Activated CD4-positive, alpha-beta T cell treated with anti-CD3 and anti-CD28 coated beads, Interleukin-2, amount 10 ng/mL, durations not matched to agents 24 days and 14 days (primary cell): Measurements from ENCODE around the gene ATF3. TPM values are rescaled to one million over a fixed set of nuclear protein-coding genes. Genes with fewer than 3 reads are reported as not detected.
"Not testable (repeated sequence)": the region's sequence is repeated elsewhere in the genome, so short reads cannot be mapped to it uniquely, and the experiment has no call there.

Source experiments
- DNase-seq: peaks from one replicate; pipeline ENCODE4 v3.0.0; 2022
- H3K27ac Mint-ChIP-seq: one replicate; pipeline ENCODE4 v1.8.0; 2022; ENCODE audit warnings: mild to moderate bottlenecking, mixed read lengths
- H3K27me3 Mint-ChIP-seq: one replicate; pipeline ENCODE4 v1.8.0; 2022; ENCODE audit warnings: mixed read lengths
- H3K36me3 Mint-ChIP-seq: one replicate; pipeline ENCODE4 v1.8.0; 2022; ENCODE audit warnings: low read depth, mild to moderate bottlenecking, mixed read lengths
- H3K4me1 Mint-ChIP-seq: one replicate; pipeline ENCODE4 v1.8.0; 2021; ENCODE audit warnings: mixed read lengths
- H3K4me3 Mint-ChIP-seq: one replicate; pipeline ENCODE4 v1.8.0; 2022; ENCODE audit warnings: mild to moderate bottlenecking, moderate library complexity, mixed read lengths
- H3K9me3 Mint-ChIP-seq: one replicate; pipeline ENCODE4 v1.8.0; 2021; ENCODE audit warnings: mixed read lengths
- intact Hi-C: fragments of 100-400 bp; cut with micrococcal nuclease; formaldehyde crosslinking; loops from one replicate; pipeline ENCODE4 v1.15.1; 2023
- total RNA-seq: library from RNA; stranded (reverse); gene quantifications from 2 replicates; pipeline ENCODE4 v1.2.3, GENCODE V29; 2022

Gene ATF3
- total RNA-seq, 1 donor from 2014 or later: 21.2 TPM

DNA sequence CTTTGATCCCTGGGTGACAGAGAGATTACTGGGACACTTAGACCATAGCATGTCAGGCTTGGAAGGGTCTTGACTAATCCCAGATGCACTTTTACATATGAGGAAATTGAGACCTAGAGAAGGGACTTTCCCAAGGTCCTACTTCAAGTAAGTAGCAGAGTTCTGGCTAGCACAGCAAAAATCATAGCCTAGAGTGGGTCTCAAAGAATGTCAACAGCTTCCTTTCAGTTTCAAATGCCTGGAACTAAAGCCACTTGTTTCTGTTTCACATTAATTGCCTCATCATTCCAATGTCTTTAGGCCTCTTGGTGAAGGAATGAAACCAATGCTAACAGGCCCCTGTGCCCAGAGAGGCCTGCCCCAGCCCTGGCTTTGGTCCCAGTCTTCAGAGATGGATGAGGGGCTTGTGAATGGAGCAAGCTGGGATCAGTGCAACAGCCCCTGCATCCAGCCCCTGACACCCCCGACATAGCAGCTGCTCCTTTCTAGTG, 26.6 kb downstream of the ATF3 start:
- H3K36me3 Mint-ChIP-seq: peaks cover 2% of the 10 kb centered on the region
- peak; percentile 74 for DNase-seq
- H3K27me3 Mint-ChIP-seq: peaks cover 8% of the 10 kb centered on the region
- H3K4me3 Mint-ChIP-seq: no peak overlapping the region
- peaks cover 6% of the 10 kb centered on the region for H3K9me3 Mint-ChIP-seq
- peak overlapping the region; percentile 29 for H3K27ac Mint-ChIP-seq
- intact Hi-C loops: no loop called here
- H3K4me1 Mint-ChIP-seq: peaks cover 26% of the 10 kb centered on the region

DNA sequence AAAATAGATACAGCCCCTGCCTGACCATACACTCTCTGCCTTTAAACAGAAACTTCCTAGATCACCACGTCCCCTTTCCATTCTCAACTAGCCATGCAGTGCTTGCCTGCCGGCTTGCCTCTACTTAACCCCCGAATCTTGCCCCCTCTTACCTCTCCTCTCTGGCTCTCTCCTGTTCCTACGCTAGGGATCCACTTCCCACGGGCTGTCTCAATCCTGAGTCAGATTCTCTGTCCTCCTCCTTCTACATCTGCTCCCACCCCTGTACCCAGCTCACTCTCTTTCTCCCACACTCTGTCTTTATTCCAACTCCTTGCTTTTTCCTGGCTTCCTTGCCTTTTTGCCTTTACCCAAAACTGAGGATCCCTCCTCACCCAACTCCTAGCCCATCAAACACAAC, 29.3 kb downstream of the ATF3 start:
- Mint-ChIP-seq H3K27me3 (peaks cover 18% of the 10 kb centered on the region), H3K36me3 (peaks cover 2% of the 10 kb centered on the region), H3K4me1 (peaks cover 26% of the 10 kb centered on the region), H3K27ac (no peak overlapping the region), H3K4me3 (no peak overlapping the region), H3K9me3 (peaks cover 17% of the 10 kb centered on the region)
- intact Hi-C loops: no loop called here
- no peak for DNase-seq

DNA sequence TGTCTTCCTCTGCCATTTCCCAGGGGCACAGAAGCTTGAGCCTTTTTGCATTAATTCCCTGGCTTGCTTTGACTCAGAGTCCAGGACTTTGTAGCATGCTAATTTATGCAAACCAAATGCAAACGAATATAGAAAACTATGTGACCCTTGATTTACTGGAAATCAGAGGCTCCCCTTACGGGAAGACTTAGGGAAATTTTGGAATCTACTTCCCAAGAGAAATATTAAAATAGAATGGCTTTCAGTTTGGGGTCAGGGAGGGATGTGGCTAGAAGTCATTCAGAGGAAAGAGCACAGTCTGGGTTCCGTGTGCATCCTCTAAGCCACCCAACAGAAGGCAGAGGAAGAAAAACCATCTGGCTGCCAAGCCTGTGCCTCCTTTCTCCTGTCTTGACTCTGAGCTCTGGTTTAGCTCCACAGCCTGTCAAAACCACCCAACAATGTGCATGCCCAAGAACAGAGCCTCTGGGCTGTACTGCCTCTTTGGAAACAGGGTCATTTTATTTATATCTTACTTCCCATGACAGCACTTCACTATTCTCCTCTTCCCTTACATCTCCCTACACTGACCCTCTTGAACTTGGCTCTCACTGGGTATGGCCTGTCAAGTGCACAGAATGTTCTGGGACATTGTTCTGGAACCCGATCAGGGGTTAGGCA, 30.1 kb downstream of the ATF3 start:
- Mint-ChIP-seq H3K4me3 (no peak overlapping the region), H3K4me1 (peaks cover 26% of the 10 kb centered on the region), H3K9me3 (peaks cover 17% of the 10 kb centered on the region), H3K36me3 (peaks cover 2% of the 10 kb centered on the region), H3K27me3 (peaks cover 18% of the 10 kb centered on the region), H3K27ac (no peak overlapping the region)
- intact Hi-C loops: no loop called here
- DNase-seq: no peak

DNA sequence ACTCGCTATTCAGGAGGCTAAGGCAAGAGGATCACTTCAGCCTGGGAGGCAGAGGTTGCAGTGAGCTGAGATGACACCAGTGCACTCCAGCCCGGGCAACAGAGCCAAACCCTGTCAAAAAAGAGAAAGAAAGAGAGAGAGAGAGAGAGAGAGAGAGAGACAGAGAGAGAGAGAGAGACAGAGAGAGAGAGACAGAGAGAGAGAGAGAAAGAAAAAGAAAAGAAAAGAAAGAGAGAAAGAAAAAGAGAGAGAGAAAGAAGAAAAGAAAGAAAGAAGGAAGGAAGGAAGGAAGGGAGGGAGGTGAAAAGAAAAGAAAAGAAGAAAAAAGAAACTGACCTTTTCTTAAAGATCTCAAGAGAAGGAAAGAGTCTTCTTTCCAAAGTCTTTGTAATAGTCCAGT, 31.0 kb downstream of the ATF3 start:
- H3K9me3 Mint-ChIP-seq: peaks cover 13% of the 10 kb centered on the region
- peaks cover 18% of the 10 kb centered on the region for H3K27me3 Mint-ChIP-seq
- DNase-seq, intact Hi-C loops, H3K36me3 Mint-ChIP-seq, H3K27ac Mint-ChIP-seq, H3K4me3 Mint-ChIP-seq: not testable (repeated sequence)
- peaks cover 26% of the 10 kb centered on the region for H3K4me1 Mint-ChIP-seq

DNA sequence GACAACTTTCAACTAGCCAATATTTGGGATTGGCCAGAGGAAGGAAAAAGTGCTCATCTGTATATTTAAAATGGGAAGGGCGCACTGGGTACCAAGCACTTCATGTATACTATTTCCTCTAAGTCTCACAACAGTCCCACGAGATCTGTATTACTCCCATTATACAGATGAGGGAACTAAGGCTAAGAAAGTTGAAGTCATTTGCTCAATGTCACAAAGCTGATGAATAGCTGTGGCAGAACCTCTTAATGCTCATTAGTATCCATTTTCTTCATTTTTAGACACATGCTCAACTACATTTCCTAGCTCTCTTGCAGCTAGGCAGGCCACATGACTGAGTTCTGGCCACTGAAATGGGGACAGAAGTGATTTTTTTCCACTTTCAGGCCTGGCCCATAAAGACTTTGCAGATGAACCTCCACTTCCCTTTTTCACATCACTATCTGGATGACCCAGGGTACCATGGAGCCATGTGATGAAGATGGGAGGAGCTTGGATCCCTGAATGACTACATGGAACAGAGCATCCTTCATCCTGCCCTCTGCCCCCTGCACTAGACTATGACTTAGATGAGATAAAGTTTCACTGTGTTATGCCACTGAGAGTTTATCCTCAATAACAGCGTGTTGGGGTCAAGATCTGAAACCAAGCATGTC, 31.8 kb downstream of the ATF3 start:
- peaks cover 13% of the 10 kb centered on the region for H3K9me3 Mint-ChIP-seq
- no peak overlapping the region for H3K4me3 Mint-ChIP-seq
- H3K27me3 Mint-ChIP-seq: peaks cover 20% of the 10 kb centered on the region
- no peak for DNase-seq
- intact Hi-C loops: no loop called here
- no peak overlapping the region for H3K27ac Mint-ChIP-seq
- peaks cover 20% of the 10 kb centered on the region for H3K4me1 Mint-ChIP-seq
- no peaks in the 10 kb centered on the region for H3K36me3 Mint-ChIP-seq

DNA sequence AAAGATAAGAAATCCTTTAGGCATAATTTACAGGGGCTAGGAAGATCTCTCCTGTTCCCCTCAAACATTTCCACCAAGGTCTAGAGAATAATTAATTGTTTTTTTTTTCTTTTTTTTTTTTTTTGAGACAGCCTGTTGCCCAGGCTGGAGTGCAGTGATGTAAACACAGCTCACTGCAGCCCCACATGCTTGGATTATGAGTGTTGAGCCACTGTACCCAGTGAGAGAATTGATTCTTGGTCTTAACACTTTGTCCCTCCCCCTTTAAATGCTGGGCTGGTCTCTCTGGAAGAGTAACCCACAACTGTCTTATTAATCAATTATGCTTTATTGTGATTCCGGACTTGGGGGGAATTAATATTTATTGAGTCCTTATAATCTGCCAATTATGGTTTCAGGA, 33.4 kb downstream of the ATF3 start:
- H3K27me3 Mint-ChIP-seq: peaks cover 23% of the 10 kb centered on the region
- H3K4me3 Mint-ChIP-seq: no peak overlapping the region
- H3K9me3 Mint-ChIP-seq: peaks cover 13% of the 10 kb centered on the region
- intact Hi-C loops: no loop called here
- no peak overlapping the region for H3K27ac Mint-ChIP-seq
- H3K4me1 Mint-ChIP-seq: peaks cover 4% of the 10 kb centered on the region
- H3K36me3 Mint-ChIP-seq: no peaks in the 10 kb centered on the region
- no peak for DNase-seq

DNA sequence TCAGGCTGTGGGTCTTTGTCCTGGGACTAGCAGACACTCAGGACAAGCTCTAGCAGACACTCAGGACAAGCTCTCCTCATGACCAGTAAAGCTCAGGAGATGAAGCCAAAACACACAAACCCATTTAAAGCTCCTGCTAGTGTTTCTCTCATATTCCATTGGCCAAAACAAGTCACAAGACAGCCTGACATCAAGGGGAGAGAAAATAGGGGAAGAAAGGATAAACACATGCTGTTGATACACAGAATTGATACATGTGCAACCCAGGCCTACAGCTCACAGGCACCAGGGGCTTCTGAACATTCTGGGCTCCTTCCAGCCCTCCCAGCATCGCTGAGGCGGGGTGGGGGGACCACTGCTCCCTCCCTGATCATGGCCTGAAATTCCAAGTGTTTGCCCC, 35.3 kb downstream of the ATF3 start:
- no peak for DNase-seq
- no peak overlapping the region for H3K27ac Mint-ChIP-seq
- peaks cover 13% of the 10 kb centered on the region for H3K9me3 Mint-ChIP-seq
- no peak overlapping the region for H3K4me3 Mint-ChIP-seq
- intact Hi-C loops: no loop called here
- no peaks in the 10 kb centered on the region for H3K36me3 Mint-ChIP-seq
- peaks cover 27% of the 10 kb centered on the region for H3K27me3 Mint-ChIP-seq
- H3K4me1 Mint-ChIP-seq: no peaks in the 10 kb centered on the region

DNA sequence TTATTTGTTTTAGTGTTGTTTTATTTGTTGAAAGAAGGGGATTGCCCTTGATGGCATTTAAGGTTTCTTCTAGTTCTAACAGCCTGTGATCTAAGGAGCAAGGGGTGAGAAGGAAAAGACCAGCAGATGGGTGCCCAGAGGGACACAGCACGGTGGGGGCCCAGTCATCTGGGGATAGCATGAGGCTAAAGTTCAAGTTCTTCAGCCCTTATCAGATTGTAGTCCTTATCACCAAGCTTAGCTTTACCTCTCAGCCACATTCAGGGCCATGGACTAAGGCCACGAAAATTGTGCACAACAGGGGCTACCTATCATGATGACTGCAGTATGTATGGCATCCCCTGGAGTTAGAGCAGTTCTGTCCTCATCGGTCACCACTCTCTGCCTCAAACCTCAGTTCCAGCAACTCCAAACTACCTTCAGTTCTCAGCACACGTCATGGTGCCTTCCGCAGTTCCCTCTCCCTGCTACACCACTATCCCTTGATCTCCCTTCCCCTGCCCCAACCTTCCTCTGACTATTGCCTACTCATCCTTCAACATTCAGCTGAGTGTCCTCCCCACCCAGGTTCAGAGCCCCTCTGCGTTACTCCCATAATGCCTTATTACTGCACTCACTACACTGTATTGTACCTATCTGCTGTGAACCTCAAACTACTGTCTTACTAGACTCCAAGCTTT, 36.4 kb downstream of the ATF3 start:
- intact Hi-C loops: no loop called here
- no peak overlapping the region for H3K4me3 Mint-ChIP-seq
- H3K27me3 Mint-ChIP-seq: peaks cover 23% of the 10 kb centered on the region
- no peak for DNase-seq
- no peaks in the 10 kb centered on the region for H3K36me3 Mint-ChIP-seq
- H3K9me3 Mint-ChIP-seq: peaks cover 13% of the 10 kb centered on the region
- no peaks in the 10 kb centered on the region for H3K4me1 Mint-ChIP-seq
- no peak overlapping the region for H3K27ac Mint-ChIP-seq

DNA sequence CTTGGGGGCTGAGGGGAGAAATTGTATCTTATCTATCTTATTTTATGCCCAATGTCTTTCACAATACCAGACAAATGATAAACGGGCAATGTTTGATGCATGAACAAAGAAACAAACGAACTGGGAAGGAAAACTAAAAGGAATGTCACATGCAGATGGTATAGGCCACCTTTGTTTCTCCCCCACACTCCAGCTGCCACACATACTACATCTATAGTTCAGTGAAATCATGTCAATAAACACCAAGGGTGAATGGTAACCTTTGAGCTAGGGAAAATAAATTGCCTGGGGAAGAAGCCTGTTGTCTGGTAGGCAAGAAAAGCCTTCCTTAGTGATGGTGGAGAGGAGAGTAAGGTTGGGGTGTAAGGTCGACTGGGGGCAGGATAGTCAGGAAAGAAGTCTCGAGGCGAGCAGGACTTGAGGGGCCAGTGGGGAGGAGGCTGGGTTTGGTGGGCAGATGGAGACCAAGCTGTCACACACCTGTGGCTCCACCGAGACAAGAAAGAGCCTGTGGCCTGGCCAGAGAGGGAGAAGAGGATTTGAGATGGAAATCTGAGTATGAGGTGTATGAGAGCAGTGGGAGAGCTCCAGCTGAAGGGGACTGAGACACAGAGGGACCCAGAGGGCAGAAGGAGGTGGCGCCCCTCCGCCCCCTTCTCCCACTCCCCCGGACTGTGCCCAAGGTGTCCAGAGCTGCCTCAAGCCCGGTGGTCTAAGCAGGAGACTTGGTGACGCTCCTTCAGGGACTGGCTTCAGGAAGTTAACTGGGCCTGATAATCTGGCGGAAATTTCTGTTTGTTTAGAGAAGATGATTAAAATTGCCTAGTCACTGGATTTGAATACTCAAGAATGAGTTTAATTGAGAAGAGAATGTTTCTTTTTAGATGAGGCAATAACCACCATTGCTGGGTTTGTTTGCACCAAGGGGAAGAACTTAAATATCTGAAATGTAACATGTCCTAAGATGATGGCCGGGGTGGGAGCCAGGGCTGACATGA, 37.3 kb downstream of the ATF3 start:
- peaks cover 4% of the 10 kb centered on the region for H3K9me3 Mint-ChIP-seq
- peaks cover 21% of the 10 kb centered on the region for H3K27me3 Mint-ChIP-seq
- H3K36me3 Mint-ChIP-seq: no peaks in the 10 kb centered on the region
- intact Hi-C loops: no loop called here
- H3K4me3 Mint-ChIP-seq: no peak overlapping the region
- no peak overlapping the region for H3K27ac Mint-ChIP-seq
- no peak for DNase-seq
- H3K4me1 Mint-ChIP-seq: no peaks in the 10 kb centered on the region

DNA sequence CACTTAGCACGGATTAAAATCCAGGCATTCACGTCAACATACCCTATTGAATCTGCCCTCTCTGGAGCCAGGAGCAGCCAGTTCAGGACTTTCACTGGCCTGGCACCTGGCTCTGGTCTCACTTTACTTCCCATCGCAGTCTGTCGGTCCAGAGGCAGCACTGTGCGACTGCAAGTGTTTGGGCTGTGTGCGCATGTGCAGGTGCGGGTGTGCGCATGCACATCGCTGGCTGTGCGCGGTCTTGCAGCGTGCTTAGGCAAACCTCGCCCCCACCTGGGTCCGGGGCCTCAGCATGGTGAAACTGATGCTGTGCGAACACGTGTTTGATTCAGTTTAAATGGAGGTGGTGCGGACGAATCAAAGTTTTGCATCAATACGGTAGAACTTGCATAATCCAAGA, 38.0 kb downstream of the ATF3 start:
- intact Hi-C loops: no loop called here
- no peaks in the 10 kb centered on the region for H3K4me1 Mint-ChIP-seq
- H3K27me3 Mint-ChIP-seq: peaks cover 16% of the 10 kb centered on the region
- no peaks in the 10 kb centered on the region for H3K9me3 Mint-ChIP-seq
- DNase-seq: no peak
- no peak overlapping the region for H3K4me3 Mint-ChIP-seq
- no peak overlapping the region for H3K27ac Mint-ChIP-seq
- no peaks in the 10 kb centered on the region for H3K36me3 Mint-ChIP-seq

DNA sequence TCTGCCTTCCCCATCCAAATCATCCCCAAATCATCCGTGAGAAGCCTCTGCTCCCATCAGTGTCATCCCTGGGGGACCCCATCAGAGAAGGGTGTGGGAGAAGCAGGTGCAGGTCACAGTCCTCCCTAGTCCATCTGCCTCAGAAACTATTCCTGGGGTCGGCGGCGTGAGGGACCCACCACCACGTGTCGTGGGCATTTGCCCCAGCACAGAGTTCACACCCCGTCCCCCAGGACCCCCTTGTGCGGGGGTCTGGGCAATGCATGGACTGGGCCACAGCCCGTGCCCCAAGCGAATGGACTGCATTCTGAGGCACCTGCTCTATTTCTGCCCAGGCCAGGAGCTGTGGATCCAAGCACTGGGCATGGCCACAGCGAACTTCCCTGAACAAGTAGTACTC, 38.4 kb downstream of the ATF3 start:
- peaks cover 16% of the 10 kb centered on the region for H3K27me3 Mint-ChIP-seq
- H3K36me3 Mint-ChIP-seq: no peaks in the 10 kb centered on the region
- DNase-seq: no peak
- H3K4me3 Mint-ChIP-seq: no peak overlapping the region
- no peaks in the 10 kb centered on the region for H3K9me3 Mint-ChIP-seq
- no peaks in the 10 kb centered on the region for H3K4me1 Mint-ChIP-seq
- no peak overlapping the region for H3K27ac Mint-ChIP-seq
- intact Hi-C loops: no loop called here

DNA sequence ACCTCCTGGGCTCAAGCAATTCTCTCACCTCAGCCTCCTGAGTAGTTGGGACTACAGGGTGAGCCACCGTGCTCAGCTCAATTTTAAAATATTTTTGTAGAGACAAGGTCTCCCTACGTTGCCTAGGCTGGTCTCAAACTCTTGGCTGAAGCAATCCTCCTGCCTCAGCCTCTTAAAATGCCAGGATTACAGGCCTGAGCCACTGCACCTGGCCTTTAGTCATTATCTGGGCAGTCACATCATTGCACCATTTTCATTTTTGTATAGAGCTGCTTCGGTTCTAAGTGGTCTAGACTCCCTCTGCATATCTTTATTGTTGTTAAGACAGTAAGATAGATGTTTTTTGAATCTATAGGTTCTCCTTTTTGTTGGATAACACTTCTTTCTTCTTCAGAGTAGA, 39.9 kb downstream of the ATF3 start:
- H3K9me3 Mint-ChIP-seq: no peaks in the 10 kb centered on the region
- intact Hi-C loops: no loop called here
- DNase-seq: no peak
- H3K27me3 Mint-ChIP-seq: peaks cover 14% of the 10 kb centered on the region
- H3K4me3 Mint-ChIP-seq: no peak overlapping the region
- H3K4me1 Mint-ChIP-seq: no peaks in the 10 kb centered on the region
- H3K36me3 Mint-ChIP-seq: no peaks in the 10 kb centered on the region
- no peak overlapping the region for H3K27ac Mint-ChIP-seq

DNA sequence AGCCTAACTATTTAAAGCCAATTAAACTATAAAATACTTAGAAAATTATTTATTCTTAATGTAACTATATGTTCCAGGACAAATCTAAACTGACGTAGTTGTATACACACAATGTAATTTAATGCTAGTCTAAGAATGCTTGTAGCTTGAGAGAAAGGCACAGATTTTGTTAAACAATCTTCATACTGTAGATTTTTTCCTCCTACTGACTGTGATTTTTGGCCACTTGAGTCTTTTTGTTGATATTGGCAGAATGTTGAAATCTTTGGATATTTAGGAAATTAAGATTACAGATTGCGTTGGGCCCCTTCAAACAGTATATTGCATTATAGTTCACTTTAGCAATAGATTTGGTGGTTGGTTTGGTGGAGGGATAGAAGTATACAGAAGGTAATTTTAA, 40.5 kb downstream of the ATF3 start:
- Mint-ChIP-seq H3K36me3 (no peaks in the 10 kb centered on the region), H3K4me3 (no peak overlapping the region), H3K27me3 (peaks cover 18% of the 10 kb centered on the region), H3K4me1 (no peaks in the 10 kb centered on the region), H3K27ac (no peak overlapping the region), H3K9me3 (no peaks in the 10 kb centered on the region)
- no peak for DNase-seq
- intact Hi-C loops: no loop called here
